GM21367 (cell line): Measurements from ENCODE around the gene PHC2.
"Not testable (repeated sequence)": the region's sequence is repeated elsewhere in the genome, so short reads cannot be mapped to it uniquely, and the experiment has no call there.

Experiments
- ATAC-seq: cut with Tn5 transposase; IDR thresholded peaks from one replicate; pipeline ENCODE4 v1.9.1; 2021; ENCODE audit not compliant: unreplicated experiment

Gene PHC2

GRCh38 chr1:33319949-33320618, 110.8 kb downstream of the PHC2 start:
- ATAC-seq = no peak

GRCh38 chr1:33319186-33319948, 111.5 kb downstream of the PHC2 start:
- no peak for ATAC-seq

GRCh38 chr1:33317946-33318345, 112.9 kb downstream of the PHC2 start:
- ATAC-seq = no peak

GRCh38 chr1:33317354-33317753, 113.5 kb downstream of the PHC2 start:
- no peak for ATAC-seq

DNA sequence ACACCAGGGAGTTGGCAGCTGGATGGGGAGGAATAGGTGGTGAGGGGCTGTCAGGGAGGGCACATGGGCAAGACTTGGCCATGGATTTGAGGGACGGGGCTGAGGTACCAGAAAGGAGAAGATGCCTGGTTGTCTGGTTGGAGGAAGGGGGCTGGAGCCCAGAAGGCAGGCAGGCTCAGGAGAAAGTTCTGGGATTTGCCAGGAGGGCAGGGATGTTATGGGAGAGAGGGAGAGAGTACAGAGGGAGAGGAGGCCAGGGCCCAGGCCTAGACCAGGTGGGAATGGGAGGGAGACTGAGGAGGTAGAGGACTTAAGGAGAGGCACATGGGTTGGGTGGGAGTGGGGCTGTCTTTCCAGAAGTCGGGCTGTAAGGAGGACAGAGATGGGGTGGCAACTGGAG, 114.3 kb downstream of the PHC2 start:
- no peak for ATAC-seq

DNA sequence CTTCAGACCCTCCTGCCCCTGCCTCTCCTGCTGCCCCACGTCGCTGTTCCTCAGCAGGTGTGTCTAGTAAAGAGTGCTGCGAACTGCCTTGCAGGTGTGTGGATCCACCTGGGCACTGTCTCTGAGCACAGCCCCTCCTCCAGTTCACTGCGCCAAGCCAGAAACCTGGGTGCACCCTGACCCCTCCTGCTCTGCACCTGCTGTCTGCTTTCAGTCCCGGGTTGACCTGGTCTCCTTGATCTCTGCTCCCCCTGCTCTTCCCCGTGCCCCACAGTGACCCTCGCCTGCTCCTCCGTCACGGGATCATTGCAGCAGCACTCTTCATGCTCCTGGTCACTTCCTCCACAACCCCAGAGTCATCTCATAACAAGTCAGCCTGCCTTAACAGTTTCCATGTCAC, 116.5 kb downstream of the PHC2 start:
- ATAC-seq = no peak

GRCh38 chr1:33312413-33312749, 118.5 kb downstream of the PHC2 start:
- no peak for ATAC-seq

DNA sequence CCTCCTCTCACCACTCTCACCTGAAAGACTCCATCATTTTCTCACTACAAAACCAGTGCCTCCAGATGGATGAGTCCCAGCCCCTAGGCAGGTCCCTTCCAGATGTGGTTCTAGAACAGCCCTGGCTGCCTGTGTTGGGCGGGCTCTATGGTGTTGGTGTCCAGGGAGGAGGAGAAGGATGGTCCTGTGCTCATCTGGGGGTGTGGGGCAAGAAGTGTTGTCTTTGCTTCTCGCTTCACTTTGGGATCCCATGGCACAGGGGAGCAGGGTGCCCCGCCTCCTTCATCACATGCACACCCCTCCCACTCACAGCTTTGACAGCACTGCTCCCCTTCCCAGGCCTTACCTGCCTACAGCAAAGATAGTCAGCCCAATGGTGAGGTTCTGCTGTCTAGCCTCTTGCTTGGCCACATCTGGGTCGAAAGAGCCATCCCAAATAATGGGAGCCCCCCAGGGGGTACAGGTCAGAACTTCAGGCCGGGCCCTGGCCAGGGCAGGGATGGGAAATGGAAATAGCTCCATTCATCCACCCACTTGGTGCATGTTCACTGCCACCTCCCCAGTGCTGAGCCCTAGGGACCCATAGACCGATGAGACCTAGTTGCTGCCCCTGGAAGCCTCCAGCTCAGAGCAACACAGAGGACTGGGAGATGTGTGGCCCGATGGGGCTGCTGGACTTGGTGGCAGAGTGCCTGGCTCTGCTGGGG, 119.0 kb downstream of the PHC2 start:
- ATAC-seq = no peak

- no peak for ATAC-seq
These were observed 120.2 kb downstream of the PHC2 start for GRCh38 chr1:33310702-33311101.

DNA sequence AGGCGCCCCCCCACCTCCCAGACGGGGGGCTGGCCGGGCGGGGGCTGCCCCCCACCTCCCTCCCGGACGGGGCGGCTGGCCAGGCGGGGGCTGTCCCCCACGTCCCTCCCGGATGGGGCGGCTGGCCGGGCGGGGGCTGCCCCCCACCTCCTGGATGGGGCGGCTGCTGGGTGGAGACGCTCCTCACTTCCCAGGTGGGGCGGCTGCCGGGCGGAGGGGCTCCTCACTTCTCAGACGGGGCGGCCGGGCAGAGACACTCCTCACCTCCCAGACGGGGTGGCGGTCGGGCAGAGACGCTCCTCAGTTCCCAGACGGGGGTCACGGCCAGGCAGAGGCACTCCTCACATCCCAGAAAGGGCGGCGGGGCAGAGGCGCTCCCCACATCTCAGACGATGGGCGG, 121.5 kb downstream of the PHC2 start:
- ATAC-seq = not testable (repeated sequence)

DNA sequence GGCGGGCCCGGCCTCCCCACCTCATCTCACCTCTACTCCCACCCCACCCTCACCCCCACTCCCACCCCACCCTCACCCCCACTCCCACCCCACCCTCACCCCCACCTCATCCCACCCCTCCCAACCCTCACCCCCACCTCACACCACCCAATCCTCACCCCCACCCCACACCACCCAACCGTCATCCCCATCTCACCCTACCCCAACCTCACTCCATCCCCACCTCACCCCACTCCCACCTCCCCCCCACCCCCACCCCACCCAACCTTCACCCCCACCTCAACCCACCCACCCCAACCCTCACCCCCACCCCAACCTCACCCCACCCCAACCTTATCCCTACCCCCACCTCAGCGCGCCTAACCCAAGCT, 123.4 kb downstream of the PHC2 start:
- ATAC-seq = no peak

GRCh38 chr1:33306653-33307493, 124.0 kb downstream of the PHC2 start:
- ATAC-seq = no peak

- ATAC-seq = no peak
These were observed 124.9 kb downstream of the PHC2 start for GRCh38 chr1:33305816-33306652.

- ATAC-seq = no peak
These were observed 125.9 kb downstream of the PHC2 start for GRCh38 chr1:33305016-33305415.

DNA sequence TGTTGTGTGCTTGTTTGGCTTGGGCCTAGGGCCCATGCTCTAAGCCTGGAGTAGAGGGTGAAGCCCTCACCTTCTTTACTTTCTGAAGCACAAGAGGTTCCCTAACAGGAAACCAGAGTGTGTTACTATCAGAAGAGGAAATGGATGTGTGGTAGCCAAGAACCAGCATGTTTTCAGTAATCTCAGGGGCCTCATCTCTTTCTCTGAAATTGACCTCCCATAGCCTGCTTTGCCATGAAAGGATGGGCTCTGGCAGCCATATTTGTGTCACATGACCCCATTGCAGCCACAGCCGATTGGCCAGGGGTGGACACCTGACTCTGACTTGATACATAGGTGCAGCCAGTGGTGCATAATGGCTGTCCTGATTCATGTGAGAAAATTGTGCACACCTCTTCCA, 128.6 kb downstream of the PHC2 start:
- no peak for ATAC-seq

DNA sequence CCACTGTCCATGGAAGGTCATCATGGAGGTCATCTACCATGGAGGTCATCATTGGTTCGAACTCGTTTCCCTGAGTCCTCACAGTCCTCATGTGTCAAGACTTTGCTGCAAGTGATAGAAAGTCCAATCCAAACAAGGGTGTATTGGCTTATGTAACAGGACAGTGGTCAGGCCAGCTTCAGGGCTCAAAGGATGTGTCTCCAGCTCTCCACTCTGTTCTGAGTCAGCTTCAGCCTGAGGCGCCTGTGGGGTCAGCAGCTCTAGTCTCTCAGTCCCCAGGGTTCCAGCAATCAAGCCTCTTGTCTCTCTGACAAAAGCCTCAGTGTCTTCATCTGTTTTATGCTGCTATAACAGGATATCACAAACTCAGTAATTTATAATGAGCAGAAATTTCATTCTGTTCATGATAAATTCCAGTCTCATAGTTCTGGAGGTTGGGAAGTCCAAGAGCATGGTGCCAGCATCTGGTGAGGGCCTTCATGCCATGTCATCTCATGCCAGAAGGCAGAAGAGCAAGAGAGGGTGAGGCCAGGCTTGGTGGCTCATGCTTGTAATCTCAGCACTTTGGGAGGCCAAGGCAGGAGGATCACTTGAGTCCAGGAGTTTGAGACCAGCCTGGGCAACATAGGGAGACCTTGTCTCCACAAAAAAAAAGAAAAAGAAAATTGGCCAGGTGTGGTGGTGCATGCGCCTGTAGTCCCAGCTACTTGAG, 129.5 kb downstream of the PHC2 start:
- ATAC-seq = no peak

DNA sequence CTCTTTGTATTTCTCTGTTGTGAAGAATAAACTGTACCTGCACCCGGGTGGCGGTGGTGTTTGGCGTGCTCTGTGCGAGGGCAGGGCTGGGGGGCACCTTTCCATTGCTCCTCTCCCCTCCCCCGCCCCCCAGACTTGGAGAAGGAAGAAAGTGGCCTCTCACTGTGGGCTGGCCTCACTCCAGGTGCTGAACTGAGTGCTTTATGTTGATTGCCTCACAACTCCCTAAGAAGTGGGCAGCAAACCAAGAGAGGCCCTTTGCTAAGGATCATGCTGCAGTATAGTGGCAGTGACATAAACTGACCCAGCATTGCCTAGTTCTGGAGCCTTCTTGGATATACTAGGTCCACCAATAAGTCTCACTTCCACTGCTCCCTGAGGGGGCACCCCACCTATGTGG, 130.2 kb downstream of the PHC2 start:
- no peak for ATAC-seq

GRCh38 chr1:33299461-33300155, 131.3 kb downstream of the PHC2 start:
- no peak for ATAC-seq

DNA sequence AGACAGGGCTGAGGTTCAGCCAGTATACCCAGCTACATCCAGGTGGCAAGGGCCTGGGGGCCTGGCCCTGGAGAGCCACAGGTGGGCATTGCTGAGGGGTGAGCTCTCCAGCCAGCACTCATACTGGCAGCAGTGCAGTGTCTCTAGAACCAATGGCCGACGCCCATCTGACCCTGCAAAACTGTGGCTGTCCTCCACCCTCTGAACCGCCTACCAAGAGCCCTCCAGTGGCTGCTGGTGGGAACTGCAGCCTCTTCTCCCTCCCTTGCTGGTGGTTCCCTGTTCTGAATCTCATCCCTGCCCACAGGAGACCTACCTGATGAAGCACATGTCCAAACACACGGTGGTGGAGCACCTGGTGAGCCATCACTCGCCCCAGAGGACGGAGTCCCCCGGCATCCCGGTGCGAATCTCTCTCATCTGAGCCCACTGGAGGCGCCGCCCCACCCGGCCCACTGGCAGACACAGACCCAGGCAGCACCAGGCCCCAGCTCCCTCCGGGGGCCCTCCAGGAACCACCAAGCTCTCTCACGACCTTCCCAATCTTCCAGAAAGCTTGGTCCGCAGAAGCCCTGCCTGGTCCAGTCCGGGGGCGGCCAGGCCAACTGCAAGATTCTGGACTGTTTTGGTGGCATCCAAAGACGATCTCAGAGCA, 132.1 kb downstream of the PHC2 start:
- ATAC-seq = no peak
